ENCODE results near the gene EXO1. TPM values are rescaled to one million over a fixed set of nuclear protein-coding genes. Genes with fewer than 3 reads are reported as not detected.

EXO1 gene
- total RNA-seq: 1.6 and 4.6 TPM in 2 replicates

GRCh38 chr1:241847796-241848685, at the start of gene EXO1:
EXO1 (plus strand) TSS chr1:241848204; CDS start chr1:241850426, 2,222 bp downstream.

Other genes starting within 250 kb of the EXO1 start
- 10.5 and 12.3 TPM in 2 replicates for gene CHML, start 207.8 kb upstream of the EXO1 start, total RNA-seq
- 11.9 and 21.8 TPM in 2 replicates for gene OPN3, start 207.8 kb upstream of the EXO1 start, total RNA-seq
- gene WDR64, start 195.9 kb upstream of the EXO1 start, total RNA-seq: not detected in 2 replicates
- not detected in 2 replicates for gene BECN2, start 109.6 kb downstream of the EXO1 start, total RNA-seq
- 0.13 TPM in 2 replicates for gene MAP1LC3C, start 150.9 kb downstream of the EXO1 start, total RNA-seq